Chondrocyte (in vitro differentiated cells): ENCODE measurements around the gene ADAM19. TPM values are rescaled to one million over a fixed set of nuclear protein-coding genes. Genes with fewer than 3 reads are reported as not detected.
"Not testable (repeated sequence)": the region's sequence is repeated elsewhere in the genome, so short reads cannot be mapped to it uniquely, and the experiment has no call there.

ENCODE experiments used
- DNase-seq: peaks from one replicate; pipeline ENCODE4 v3.0.0; 2021; ENCODE audit warnings: mixed read lengths, low spot score
- H3K27ac Mint-ChIP-seq: one replicate; pipeline ENCODE4 v1.8.0; 2021; ENCODE audit warnings: mild to moderate bottlenecking, moderate library complexity, mixed read lengths; ENCODE audit not compliant: unreplicated experiment
- H3K27me3 Mint-ChIP-seq: 2 replicates; pipeline ENCODE4 v1.8.0; 2021; ENCODE audit warnings: low read depth, mixed read lengths
- H3K36me3 Mint-ChIP-seq: 2 replicates; pipeline ENCODE4 v1.8.0; 2021; ENCODE audit warnings: low read depth, mixed read lengths
- H3K4me1 Mint-ChIP-seq: 2 replicates; pipeline ENCODE4 v1.8.0; 2021; ENCODE audit warnings: low read depth, mild to moderate bottlenecking, mixed read lengths
- H3K4me3 Mint-ChIP-seq: one replicate; pipeline ENCODE4 v1.8.0; 2021; ENCODE audit warnings: mild to moderate bottlenecking, moderate library complexity, mixed read lengths; ENCODE audit not compliant: unreplicated experiment
- H3K9me3 Mint-ChIP-seq: 2 replicates; pipeline ENCODE4 v1.8.0; 2021; ENCODE audit warnings: low read depth, mixed read lengths
- CTCF ChIP-seq: fragments of 200-600 bp; sonication (generic); IDR thresholded peaks from 2 replicates; pipeline ENCODE4 v1.5.0; 2021; ENCODE audit warnings: antibody characterized with exemption, mild to moderate bottlenecking, moderate library complexity
- total RNA-seq: library from RNA; stranded (reverse); gene quantifications from 3 replicates; pipeline ENCODE4 v1.2.1, GENCODE V29; 2021

Gene ADAM19
- total RNA-seq, 1 donor from 2014 or later = 125 TPM

- no peaks in the 10 kb centered on the region for H3K36me3 Mint-ChIP-seq
- H3K4me1 Mint-ChIP-seq = peaks cover 20% of the 10 kb centered on the region
- H3K9me3 Mint-ChIP-seq = peaks cover 8% of the 10 kb centered on the region
- H3K27ac Mint-ChIP-seq = peak overlapping the region; percentile 68
- H3K4me3 Mint-ChIP-seq = peak overlapping the region; percentile 46
- no peak for TF ChIP-seq CTCF
- no peak for DNase-seq
- H3K27me3 Mint-ChIP-seq = no peaks in the 10 kb centered on the region
These were observed 132.5 kb downstream of the ADAM19 start for GRCh38 chr5:157443041-157443549.

DNA sequence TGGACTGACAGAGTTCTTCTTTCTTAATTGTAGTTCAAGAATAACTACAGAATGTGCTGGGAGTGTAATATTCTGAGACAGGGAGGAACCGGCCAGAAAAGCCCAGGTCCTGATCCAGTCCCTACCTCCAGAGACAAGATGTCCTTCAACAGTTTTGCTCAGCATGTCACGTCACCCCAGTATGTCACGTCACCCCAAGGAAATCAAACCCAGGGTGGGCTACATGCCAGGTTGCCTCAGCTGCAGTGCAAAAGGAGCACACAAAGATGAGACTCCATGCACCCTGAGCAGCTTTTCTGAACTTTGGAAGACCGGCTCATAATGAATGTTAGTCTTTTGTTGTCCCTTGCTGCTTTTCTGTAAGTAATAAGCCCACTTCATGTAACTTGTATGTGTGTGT lies 141.5 kb downstream of the ADAM19 start:
- Mint-ChIP-seq H3K4me3 (no peak overlapping the region), H3K9me3 (peaks cover 7% of the 10 kb centered on the region), H3K27me3 (no peaks in the 10 kb centered on the region), H3K4me1 (no peaks in the 10 kb centered on the region), H3K36me3 (no peaks in the 10 kb centered on the region), H3K27ac (no peak overlapping the region)
- TF ChIP-seq CTCF = no peak
- no peak for DNase-seq

- no peaks in the 10 kb centered on the region for H3K36me3 Mint-ChIP-seq
- H3K27me3 Mint-ChIP-seq = no peaks in the 10 kb centered on the region
- no peak for DNase-seq
- H3K27ac Mint-ChIP-seq = no peak overlapping the region
- peak; percentile 84 for TF ChIP-seq CTCF
- H3K4me1 Mint-ChIP-seq = no peaks in the 10 kb centered on the region
- H3K4me3 Mint-ChIP-seq = no peak overlapping the region
- peaks cover 7% of the 10 kb centered on the region for H3K9me3 Mint-ChIP-seq
These were observed 143.9 kb downstream of the ADAM19 start for GRCh38 chr5:157431544-157432200.

GRCh38 chr5:157429920-157430319 lies 145.7 kb downstream of the ADAM19 start:
- H3K9me3 Mint-ChIP-seq = peaks cover 13% of the 10 kb centered on the region
- not testable (repeated sequence) for H3K4me1 Mint-ChIP-seq, H3K27ac Mint-ChIP-seq, H3K36me3 Mint-ChIP-seq, DNase-seq, H3K4me3 Mint-ChIP-seq, H3K27me3 Mint-ChIP-seq

Other genes with a start within 250 kb of the ADAM19 start
- gene NIPAL4, start 115.6 kb downstream of the ADAM19 start, total RNA-seq = 0.41 to 0.87 TPM (median 0.60 TPM) in 3 replicates
- gene SOX30, start 76.7 kb upstream of the ADAM19 start, total RNA-seq = not detected in 3 replicates
- gene C5orf52, start 95.8 kb upstream of the ADAM19 start, total RNA-seq = not detected in 3 replicates
- 7.0 to 10.1 TPM (median 9.2 TPM) in 3 replicates for gene THG1L, start 155.6 kb upstream of the ADAM19 start, total RNA-seq
- 9.9 to 10.6 TPM (median 10.0 TPM) in 3 replicates for gene LSM11, start 167.9 kb upstream of the ADAM19 start, total RNA-seq